ENCODE results near the gene FCHSD1.

DNA sequence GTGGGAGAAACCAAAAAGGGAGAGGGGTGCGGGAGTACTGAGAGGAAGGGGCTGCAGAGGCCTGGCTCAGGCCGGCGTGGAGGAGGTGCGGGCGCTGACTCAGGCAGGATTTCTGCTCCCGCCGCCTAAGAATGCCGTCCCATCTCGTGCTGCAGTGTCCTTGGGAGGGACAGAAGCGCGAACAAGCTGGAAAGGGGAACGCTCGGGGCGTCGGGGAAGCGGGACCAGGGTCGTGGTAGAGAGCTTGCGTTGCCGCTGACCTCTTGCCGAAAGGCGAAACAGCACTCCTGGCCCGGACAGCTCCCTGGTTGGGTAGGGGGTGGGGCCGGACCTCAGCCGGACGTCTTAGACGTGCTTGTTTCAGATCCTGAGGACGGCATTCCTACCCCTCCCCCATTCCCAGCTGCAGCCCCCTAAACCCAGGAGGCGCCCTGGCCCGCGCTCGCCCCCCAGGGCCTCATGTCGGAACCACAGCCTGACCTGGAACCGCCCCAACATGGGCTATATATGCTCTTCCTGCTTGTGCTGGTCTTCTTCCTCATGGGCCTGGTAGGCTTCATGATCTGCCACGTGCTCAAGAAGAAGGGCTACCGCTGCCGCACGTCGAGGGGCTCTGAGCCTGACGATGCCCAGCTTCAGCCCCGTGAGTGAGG lies 13.3 kb downstream of the FCHSD1 start:
- TF ChIP-seq, protein P1, sequence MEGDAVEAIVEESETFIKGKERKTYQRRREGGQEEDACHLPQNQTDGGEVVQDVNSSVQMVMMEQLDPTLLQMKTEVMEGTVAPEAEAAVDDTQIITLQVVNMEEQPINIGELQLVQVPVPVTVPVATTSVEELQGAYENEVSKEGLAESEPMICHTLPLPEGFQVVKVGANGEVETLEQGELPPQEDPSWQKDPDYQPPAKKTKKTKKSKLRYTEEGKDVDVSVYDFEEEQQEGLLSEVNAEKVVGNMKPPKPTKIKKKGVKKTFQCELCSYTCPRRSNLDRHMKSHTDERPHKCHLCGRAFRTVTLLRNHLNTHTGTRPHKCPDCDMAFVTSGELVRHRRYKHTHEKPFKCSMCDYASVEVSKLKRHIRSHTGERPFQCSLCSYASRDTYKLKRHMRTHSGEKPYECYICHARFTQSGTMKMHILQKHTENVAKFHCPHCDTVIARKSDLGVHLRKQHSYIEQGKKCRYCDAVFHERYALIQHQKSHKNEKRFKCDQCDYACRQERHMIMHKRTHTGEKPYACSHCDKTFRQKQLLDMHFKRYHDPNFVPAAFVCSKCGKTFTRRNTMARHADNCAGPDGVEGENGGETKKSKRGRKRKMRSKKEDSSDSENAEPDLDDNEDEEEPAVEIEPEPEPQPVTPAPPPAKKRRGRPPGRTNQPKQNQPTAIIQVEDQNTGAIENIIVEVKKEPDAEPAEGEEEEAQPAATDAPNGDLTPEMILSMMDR (conservative IDR thresholded peaks at IDR 0.05; ENCODE audit: low read length), result peak; percentile 59
- TF ChIP-seq EZH2phosphoT487 (IDR thresholded peaks at IDR 0.05; ENCODE audit: borderline replicate concordance), result no peak

Measured in Loucy (cell line).